Measurements from ENCODE around the gene RELL1.

GRCh38 chr4:37732526-37733186, 46.5 kb upstream of the RELL1 start:
- no peak for TF ChIP-seq CTCF (conservative IDR thresholded peaks at IDR 0.05 in 1 of 2, IDR thresholded peaks at IDR 0.05 in 1 of 2; ENCODE audit: extremely low read depth in 1 of 2, insufficient read depth in 1 of 2, low read depth in 1 of 2, low read length in 2 of 2)
- no peak for TF ChIP-seq EZH2 (IDR thresholded peaks at IDR 0.05; ENCODE audit: borderline replicate concordance, low read length)
